HG02852 (cell line): ENCODE results near the gene SLC6A8.

ENCODE experiments used
- ATAC-seq: cut with Tn5 transposase; IDR thresholded peaks from one replicate; pipeline ENCODE4 v1.9.1; 2021; ENCODE audit warnings: mild to moderate bottlenecking, moderate library complexity; ENCODE audit not compliant: unreplicated experiment

SLC6A8 gene

DNA sequence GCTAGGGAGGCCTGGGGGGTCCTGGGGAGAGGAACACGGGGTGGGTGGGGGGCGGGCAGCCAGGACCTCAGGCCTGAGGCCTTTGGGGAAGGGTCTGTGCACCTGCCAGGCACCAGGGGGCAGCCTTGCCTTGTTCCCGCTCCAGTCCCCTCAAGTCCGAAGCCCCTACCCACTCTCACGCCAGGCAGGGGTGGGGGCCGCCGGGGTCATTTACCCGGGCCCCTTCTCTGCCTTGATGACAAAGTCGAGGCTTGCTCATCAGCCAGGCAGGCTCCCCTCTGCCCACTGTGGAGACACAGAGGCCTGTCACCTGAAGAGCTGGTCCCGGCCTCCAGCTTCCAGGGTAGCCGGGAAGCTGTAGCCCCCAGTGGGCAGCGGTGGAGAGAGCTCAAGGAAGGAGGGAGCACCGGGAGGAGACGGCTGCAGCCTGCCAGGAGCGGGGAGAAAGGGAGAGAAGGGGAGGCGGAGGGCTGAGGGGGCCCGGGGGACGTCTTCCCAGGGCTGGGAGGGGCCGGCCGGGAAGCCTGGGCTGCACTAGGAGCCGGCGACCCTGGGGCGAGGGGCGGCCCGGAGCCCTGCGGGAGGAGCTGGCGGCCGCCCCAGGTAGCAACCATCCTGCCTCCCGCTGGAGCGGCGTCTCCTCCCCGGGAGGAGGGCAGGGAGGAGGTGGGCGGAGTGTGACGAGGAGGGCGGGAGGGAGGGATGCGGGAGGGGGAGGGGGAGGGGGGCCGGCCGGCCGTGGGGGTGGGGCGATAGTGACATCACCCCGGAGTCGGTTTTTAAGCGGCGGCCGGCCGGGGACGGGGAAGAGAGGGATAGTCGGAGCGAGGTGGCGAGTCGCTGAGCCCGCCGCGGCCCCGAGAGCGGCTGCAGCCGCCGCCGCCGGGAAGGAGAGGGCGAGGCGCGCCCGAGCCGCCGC lies at the start of gene SLC6A8:
Gene SLC6A8, plus strand, starts transcription at position 806 of the 919 bp plus-strand sequence. CDS start 649 bp downstream, outside the sequence.
- no peak for ATAC-seq

GRCh38 chrX:153638041-153638371 lies 49.7 kb upstream of the SLC6A8 start:
- no peak for ATAC-seq

DNA sequence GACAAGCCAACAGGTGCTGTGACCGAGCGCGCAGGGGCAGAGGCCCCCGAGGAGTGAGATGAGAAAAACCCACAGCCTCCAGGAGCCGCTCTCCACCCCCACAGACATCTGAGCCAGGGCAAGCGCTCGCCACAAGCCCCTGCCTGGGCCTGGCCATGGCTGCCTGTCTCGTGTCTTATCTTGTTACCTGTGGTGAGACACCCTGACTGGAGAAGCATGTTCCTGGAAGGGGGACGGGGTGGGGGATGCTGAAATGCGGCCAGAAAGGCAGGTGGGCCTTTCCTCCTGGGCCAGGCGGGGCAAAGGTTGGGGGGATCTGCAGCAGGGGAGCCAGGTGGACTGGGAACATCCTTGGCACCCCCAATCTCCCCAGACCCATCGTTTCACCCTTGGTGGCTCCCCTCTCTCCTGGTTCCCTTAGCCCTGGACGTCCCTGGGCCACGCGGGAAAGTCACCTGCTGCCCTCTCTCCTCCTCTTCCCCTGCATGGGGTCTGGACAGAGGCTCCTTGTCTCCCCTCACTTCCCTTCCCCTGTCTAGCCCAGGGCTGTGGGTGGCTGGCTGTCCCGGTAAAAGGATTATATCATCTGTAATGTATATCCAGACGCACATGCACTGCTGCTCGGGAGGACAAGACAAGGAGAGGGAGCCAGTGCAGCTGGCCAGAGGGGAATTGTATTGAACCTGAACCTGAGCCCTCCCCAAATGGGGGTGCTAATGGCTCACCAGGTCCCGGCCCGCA lies 49.1 kb upstream of the SLC6A8 start:
- ATAC-seq, result no peak

DNA sequence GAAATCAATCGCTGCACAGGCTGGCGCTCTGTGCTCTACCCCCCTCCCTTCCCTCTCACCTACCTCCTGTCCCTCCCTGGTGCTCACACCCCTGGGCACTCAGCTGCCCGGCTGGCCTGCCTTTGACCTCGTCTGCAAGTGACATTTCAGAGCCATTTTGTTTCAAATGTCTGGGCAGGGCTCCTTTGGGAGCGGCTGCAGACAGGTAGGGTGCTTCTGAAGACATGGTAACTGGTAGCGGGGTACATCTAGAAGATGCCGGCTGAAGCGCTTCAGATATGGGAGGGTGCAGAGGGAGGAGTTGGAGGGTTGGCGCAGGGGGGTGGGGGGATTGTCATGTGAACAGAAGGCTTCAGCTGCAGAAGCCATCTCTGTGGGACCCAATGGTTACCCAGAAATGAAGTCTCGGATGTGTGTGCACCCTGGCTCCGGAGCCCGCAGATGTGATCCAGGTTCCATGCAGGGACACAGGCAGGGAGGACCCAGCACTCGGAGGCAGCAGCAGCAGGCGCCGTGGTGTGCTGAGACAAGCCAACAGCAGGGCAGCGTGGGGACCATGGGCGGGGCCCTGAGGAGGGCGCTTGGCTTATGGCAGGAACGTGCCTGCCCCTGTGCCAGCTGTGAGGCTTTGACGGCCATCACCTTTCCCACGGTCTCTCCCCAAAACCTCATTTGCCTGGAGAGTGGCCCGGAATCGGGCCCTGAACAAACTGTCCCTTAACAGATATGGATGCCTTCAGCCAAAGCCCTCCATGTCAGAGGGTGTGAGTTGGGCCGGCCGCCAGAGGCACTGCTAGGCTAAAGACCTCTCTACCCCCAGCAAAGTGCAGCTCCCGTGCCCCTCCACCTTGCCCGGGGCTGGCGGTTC lies 48.3 kb upstream of the SLC6A8 start:
- no peak for ATAC-seq

- no peak for ATAC-seq
Measured at GRCh38 chrX:153640045-153640686, 47.6 kb upstream of the SLC6A8 start.

DNA sequence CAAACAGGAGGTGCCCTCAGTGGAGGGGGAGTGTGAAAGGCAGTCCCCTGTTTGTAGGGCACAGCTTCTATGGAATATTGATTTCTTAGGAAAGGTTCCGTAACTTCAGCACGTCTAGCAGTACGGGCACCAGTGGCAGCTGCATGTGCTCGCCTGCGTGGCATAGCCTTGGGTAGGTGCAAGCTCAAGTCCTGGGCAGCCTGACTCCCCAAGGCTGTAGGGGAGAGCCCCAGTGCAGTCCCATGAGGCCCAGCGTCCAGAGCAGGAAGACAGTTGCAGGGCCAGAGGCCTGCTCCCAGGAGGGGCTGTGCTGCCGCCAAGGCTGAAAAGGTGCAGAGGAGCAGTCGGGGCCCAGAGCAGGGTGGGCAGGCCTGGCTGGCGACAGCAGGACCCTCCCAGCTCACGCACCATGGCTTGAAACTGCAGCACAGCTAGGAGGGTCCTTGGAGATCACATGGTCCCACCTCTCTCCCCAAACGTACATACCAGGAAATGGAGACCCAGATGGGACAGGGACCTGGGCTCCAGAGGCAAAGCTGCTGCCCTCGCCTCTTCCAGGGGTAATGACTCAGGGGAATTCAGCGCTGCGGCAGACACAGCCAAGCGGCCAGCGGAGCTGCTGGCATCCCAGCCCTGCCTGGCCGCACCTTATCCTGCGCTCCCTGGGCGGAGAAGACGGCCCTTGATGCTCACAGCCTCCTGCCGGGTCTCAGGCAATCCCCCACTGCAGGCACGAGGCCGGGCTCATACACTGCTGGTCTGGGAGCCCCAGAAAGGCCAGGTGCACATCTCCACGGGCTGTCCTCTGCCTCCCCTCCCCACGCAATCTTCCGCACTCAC lies 46.8 kb upstream of the SLC6A8 start:
- ATAC-seq, result no peak

- no peak for ATAC-seq
Measured at GRCh38 chrX:153641627-153642026, 46.1 kb upstream of the SLC6A8 start.

DNA sequence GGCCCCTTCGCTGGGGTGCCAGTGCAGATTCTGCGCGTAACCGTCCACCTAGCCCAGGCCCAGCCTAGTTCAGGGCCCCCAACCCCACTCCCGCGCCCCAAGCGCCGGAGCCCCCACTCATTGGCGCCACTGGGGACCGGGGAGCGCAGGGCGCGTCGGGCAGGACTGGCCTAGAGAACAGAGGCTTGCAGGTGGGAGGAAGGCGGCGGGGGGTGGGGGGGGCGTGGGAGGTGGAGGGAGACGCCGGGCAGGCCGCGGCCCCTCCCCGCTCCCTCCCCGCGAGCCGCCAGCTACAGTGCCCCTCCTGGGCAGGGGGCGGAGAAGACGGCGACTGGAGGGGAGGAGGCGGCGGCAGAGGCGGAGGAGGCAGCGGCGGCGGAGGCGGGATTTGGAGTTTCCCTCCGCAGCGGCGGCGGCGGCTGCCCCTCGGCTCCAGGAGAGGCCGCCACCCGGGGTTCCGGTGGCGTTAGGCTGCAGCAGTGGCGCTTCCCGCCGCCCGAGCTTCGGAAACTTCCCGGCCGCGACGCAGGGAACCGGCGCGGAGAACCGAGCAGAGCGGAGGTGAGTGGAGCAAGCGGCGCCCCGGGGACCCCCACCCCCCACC lies 45.6 kb upstream of the SLC6A8 start:
- ATAC-seq, result no peak

DNA sequence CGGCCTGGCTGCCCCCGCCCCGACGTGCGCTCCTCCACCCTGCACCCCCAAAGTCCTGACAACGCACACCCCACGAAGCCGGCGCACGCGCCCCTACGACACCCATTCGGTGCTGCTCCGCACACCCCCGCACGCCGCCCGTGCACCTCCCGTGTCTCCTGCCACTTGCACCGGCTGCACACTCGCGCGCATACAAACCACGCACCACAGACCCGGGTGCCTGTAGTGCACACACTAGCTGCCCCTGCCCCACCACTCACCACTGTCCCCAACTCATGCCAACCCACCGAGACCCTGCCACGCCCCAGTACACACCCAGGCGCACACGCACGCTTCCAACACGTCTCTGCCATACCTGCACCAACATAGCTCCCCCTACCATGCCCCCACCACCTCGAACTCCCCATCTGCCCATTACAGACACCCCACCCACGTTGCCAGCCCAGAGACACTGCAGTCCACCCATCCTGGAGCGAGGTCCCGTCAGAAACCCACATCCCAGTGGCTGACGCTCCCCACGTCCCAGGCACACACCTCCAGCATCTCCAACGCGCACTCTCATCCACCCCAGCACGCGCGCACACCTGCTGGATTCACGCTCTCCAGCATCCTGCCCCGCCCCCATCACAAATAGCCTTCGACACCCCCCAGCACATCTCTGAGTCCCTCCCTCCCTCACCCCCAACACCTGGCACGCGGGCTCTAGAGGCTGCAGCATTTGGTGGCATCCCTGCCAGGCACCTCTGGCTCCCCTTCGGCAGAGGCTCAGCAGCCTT lies 44.9 kb upstream of the SLC6A8 start:
- no peak for ATAC-seq

DNA sequence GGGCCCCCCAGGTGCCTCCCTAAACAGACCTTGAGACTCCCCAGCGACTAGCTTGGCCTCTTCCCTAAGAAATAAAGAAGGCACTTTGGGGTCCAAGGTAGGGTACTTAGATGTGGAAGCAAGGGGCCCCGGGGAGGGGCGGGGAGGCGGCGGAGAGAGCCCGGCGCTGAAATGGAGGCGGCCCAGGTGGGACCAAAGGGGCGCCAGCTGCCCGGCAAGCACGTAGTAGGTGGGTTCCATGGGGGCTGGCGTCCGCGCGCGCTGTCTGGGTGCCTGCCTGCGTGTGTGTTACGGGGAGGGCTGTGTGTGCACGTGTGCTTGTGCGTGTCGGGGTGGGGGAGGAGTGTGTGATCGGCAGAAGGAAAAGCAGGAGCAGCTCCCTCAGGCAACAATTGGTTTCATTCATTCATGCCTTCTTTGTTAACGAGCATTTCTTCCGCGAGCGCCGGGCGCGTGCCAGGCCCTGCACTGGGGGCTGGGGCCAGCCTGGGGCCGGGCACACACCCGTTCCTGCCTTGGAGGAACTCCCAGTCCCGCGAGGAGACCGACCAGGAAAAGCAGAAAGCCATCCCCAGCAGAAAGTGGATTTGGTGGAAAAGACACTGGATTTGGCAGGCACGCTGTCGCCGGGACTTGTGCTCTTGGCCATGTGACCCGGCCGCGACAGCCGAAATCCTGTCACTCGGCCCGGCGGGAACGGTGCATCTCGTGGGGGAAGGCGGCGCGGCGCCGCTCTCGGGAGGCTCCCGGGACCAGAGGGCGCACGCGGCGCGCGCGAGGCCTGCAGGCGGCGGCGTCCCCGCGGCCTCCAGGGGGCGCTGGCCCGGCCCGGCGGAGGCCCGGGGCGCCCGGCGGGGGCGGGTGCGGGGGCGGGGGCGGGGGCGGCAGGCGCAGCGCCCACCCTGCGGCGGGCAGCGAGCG lies 44.0 kb upstream of the SLC6A8 start:
- ATAC-seq, result no peak

- ATAC-seq, result no peak
Measured at GRCh38 chrX:153644356-153645125, 43.2 kb upstream of the SLC6A8 start.

DNA sequence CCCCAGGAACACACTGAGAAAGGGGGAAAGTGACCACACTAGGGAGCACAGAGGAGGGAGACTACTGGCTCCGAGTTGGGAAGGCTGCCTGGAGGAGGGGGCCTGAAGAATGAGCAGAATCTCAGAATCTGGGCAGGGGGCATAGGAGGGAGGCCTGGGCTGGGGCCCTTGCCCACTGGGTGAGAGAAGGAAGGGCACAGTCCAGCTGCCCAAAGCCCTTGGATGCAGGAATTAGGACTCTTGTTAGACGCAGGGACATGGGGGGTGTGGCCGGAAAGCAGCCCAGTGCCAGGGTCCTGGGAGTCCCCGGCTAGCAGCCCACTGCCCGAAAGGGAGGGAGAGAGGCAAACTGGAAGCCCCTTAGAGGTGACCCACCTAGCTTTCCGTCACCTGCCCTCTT lies 42.6 kb upstream of the SLC6A8 start:
- ATAC-seq, result no peak

DNA sequence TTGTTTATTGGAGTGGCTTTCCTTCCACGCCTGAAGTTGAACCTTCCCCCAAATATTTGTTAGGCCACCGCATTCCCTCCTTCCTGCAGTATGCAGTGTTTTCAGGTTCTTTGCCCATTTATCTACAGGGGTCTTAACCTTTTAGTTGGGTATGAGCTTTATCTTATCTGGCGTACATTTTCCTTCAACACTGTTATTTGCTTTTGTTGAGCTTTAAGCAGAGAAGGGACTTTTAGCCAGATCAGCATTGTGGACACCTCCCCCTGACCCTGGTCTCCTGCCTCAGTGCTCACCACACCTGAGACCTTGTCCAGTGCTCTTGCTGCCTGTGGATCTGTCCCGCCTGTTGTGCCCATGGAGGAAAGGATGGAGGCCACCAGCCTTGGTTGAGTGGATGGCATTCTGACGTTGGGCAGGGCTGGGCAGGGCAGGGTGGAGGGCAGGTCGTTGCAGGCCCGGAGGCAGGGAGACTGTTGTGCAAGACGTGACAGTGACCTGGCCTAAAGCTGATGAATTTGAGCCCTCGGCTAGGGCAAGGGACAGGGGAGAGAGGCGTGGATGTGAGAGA lies 41.7 kb upstream of the SLC6A8 start:
- ATAC-seq, result no peak

DNA sequence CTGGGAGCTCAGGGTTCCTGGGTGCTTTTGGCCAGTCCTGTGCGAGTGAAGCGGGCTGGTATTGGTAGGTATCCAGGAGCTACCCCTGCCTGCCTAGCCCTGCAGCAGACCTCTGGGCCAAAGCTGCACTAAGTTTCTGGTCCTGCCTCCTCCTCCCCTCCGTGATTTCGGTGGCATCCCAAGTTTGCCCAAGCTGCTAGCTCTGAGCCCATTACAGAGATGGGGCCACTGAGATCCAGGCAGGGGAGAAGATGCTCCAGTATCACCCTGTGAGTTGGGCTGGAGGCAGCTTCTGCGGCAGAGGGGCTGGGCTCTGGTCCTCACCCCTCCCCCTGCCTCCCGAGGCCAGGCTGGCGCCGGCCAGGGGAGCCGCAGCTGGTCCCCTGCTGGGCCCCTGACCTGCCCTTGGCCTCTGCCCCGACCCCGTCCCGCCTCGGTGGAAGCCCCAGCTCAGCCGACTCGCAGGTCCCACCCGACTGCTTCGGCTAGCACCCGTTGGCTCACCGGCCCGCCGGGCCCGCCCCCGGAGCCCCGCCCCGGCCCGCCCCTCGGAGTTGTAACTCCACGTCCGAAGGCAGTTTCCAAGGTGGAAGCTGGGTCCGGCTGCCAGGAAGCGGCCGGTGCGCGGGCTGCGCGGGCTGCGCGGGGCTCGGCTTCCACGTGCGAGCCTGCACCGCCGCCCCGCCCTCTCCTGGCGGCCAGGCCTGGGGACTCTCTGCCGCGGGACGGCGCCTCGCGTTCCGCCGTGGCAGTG lies 40.9 kb upstream of the SLC6A8 start, which contains the start of gene DUSP9:
Gene DUSP9, plus strand, starts transcription at position 584 of the 754 bp plus-strand sequence. CDS start 751 bp downstream, outside the sequence.
- no peak for ATAC-seq

DNA sequence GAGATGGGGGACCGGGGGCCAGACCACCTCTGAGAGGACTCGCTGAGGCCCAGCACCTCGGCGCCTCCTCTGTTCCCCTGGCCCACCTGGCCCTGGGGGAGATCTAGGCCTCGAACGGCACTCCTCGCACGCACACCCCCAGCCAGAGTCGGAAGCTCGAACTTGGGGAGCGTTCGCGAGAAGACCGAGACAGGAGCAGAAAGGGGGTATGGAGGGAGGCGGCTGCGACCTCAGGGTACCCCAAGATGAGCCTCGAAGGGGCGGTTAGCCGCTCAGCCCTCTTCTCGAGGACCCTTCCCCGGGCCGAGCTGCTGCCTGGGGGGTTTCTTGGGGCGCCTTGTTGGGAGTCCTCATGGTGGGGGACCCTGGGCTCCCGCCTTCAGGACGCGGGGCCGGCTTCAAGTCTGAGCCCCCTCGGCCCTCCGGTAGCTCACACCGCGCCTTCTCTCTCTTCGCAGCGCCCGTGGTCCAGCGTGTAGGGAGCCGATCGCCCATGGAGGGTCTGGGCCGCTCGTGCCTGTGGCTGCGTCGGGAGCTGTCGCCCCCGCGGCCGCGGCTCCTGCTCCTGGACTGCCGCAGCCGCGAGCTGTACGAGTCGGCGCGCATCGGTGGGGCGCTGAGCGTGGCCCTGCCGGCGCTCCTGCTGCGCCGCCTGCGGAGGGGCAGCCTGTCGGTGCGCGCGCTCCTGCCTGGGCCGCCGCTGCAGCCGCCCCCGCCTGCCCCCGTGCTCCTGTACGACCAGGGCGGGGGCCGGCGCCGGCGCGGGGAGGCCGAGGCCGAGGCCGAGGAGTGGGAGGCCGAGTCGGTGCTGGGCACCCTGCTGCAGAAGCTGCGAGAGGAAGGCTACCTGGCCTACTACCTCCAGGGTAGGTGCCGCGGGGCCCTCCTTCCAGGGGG lies 40.0 kb upstream of the SLC6A8 start:
- ATAC-seq, result no peak
